NCI-H2227 (cell line): ENCODE results near the gene NKD1.

ENCODE experiments used
- DNase-seq: peaks from one replicate; lab custom pipeline; 2025; ENCODE audit not compliant: unreplicated experiment; lab: John Stamatoyannopoulos, UW

NKD1 gene

DNA sequence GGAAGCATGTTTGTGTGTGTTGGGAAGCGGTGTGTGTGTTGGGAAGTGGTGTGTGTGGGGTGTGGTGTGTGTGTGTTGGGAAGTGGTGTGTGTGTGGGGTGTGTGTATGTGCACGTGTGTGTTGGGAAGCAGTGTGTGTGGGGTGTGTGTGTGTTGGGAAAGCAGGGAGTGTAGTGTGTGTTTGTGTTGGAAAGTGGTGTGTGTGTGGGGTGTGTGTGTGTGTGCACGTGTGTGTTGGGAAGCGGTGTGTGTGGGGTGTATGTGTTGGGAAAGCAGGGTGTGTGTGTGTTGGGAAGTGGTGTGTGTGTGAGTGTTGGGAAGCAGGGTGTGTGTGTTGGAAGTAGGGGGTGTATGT, 144.4 kb downstream of the NKD1 start:
- DNase-seq, result no peak

DNA sequence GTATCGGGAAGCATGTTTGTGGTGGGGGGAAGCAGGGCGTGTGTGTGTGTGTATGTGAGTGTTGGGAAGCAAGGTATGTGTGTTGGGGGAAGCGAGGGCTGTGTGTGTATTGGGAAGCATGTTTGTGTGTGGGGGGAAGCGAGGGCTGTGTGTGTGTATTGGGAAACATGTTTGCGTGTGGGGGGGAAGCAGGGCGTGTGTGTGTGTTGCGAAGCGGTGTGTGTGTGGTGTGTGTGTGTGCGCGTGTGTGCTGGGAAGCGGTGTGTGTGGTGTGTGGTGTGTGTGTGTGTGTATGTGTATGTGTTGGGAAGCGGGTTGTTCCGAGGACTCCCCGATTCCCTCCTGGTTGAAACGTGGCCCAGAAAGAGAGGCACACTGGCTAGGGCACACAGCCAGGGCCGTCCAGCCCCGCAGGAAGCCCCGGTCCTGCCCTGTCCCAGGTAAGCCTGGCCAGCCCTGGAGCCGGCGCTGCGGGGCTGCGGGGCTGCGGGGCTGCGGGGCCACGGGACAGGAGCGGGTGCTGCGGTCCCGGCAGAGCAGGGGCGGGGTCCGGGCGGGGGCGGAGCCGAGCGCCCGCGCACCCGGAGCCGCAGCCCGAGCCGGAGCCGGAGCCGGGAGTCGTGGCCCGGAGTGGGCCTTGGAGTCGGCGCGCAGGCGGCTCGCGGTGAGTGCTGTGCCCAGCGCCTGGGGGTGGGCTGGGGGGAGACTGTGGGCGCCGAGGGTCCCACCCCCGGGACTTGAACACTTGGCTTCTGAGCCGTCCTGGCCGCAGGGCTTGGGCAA, 145.0 kb downstream of the NKD1 start, which contains the start of gene NOD2:
Gene NOD2 (plus strand): TSS at position 608 of the 783 bp plus-strand sequence. CDS start 5,890 bp downstream, outside the sequence.
- DNase-seq, result peak; percentile 15

DNA sequence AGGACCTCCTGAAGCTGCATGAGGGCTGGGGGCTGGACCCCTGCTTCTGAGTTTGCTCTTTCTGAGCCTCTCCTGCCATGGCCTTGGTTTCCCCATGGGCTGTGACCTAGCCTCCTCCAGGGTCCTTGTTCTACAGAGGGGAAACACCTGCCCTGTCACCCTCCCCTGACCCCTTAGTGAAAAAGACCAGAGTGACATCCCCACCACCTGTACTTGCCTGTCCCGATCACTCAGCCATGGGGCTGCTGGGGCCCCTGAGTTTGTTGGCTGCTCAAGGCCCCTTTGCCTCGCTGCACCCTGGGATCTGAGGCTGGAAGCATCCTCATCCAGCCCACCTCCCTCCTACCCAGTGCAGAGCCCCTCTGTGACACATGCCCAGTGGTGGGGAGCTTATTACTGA, 146.0 kb downstream of the NKD1 start:
- no peak for DNase-seq

DNA sequence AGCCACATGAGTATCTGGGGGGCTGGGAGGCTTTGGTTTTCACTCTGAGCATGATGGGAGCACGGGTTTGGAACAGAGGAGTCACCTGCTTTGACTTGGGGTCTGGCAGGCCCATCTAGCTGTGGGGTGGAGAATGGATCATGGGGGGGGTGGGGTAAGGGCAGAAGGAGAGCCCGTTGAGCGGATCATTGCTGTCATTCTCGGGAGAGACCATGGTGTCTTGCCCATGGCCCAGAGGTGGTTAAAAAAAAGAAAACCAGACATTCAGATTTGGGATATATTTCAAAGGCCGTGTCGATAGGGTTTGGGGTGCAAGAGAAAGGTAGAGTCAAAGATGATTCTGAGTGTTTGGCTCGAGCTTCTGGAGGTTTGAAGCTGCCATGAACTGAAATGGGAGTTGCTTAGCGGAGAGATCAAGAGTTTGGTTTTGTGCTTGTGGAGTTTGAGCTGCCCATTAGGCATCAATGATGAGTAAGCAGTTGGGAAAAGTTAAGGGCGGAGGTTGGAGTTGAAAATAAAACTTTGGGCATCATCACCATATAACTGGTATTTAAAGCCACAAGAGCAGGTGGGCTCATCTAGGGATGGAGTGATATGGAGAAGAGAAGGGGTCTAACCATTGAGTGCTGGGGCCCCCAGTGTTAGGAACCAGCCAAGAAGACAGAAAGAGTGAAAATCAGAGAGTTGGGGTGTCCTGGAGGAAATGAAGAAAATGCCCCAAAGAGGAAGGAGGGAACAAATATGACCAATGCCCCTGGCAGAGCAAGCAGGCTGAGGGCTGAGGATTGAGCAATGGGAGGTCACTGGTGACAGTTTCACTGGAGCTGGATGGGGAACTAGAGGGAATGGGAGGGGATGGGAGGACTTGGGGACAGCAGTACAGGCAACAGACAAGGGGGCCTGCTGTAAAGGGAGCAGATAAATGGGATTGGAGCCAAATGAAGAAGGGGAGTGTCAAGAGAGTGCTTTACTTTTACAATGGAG, 147.1 kb downstream of the NKD1 start:
- DNase-seq, result no peak

DNA sequence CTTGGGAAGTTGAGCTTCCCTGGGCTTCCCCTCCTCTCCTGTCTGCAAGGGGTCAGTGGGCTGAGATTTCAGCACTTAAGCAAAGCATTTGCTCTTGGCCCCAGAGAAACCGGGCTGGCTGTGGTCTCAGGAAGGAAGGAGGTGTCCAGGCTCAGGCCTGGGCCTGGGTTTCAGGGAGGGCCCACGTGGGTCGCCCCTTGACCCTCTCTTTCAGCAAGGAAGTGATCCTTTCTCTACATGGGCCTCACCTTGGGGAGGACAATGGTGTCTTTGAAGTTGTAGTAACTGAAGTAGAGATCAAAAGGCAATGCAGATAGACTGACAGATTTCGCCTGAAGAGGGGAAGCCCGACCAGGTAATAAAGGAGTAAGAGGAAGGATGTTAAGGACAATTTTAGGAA, 147.9 kb downstream of the NKD1 start:
- no peak for DNase-seq

DNA sequence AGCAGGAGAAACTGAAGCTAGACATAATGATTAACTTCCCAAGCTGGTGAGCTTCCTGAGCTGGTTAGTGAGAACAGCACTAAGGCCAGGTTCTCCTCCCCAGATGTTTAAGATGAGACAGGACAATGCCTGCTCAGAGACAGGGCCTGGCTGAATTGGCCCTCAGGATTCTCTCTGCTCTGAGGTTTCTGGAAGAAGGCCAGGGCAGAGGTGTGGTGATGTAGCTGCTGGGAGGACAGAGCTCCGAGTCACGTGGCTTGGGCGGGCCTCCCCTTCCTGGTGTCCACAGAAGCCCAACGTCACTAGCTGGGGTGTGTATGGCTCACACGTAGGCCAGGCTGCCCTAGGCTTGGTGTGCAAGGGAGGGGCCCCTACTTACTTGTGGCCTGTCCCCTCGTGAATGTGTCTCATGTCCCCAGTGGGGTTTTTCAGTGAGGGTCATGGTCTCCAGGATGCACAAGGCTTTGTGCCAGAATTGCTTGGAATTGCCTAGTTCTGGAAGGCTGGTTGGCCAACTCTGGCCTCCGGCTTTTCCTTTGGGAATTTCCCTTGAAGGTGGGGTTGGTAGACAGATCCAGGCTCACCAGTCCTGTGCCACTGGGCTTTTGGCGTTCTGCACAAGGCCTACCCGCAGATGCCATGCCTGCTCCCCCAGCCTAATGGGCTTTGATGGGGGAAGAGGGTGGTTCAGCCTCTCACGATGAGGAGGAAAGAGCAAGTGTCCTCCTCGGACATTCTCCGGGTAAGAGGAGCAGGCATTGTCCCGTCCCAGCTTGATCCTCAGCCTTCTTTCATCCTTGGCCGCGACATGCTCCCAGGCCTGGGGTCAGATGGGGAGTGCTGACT, 148.6 kb downstream of the NKD1 start:
- no peak for DNase-seq

DNA sequence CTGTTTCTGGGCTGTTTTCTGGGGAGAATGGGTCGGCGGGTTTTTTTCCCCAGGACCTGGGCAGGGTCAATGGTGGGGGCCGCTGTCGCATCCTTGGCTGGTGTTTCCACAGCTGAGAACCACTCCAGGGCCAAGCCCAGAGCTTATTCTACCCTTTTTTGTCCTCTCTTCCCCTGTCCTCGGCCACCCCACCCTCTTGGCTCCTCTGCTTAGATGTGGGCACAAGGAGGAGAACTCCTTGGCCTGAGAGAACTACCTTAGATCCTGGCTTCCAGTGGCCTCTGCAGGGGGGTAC, 149.2 kb downstream of the NKD1 start:
- DNase-seq, result no peak

DNA sequence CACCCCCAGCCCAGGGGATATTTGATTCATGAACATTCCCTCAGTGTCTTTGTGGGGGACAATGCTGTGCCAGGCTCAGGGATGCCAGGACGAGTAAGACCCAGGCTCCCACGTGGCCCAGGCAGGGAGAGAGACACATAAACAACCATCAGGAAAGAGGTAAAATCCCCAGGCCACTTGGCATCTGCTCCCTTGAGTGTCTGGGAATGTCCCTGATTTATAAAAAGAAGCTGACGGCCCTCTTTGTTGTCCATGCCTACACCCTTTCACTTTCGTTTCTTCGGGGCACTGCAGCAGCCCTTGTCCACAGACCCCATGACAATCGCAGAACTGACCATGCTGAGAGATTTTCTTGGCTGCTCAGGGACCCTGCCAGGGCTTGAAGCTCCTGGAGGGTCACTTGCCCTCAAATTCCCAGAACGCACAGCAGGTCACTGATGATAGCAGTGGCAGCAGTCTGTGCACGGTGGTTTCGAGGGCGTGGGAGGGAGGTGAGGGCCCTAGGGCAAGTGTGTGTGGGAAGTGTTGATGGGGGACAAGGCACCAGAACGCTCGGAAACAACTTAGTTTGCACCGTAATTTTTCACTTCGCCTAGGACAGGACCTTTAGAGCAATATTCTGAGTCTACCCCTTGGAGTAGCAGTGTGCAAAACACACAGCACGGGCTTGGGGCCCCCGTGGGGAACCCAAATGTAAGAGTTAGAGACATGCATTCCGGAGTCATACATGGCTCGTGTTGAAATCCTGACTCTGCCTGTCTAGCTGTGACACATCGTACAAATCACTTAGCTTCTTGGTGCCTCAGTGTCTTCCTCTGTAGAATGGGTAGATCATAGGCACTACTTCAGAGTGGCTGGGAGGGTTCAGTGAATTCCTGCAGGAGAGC, 149.9 kb downstream of the NKD1 start:
- DNase-seq, result no peak
